ENCODE data around the gene NNT. TPM values are rescaled to one million over a fixed set of nuclear protein-coding genes. Genes with fewer than 3 reads are reported as not detected.

NNT gene
- total RNA-seq, 1 experiment from 2014 or later, result 71.6 TPM

- Histone ChIP-seq H3K4me1 (ENCODE audit: insufficient read depth, low read length, poor library complexity, severe bottlenecking) (no peaks in the 10 kb centered on the region), H3K36me3 (ENCODE audit: insufficient read depth, low read length, poor library complexity, severe bottlenecking) (no peaks in the 10 kb centered on the region), H3K27me3 (replicated peaks; ENCODE audit: insufficient read depth, low read depth, low read length, poor library complexity) (no peaks in the 10 kb centered on the region), H3K27ac (ENCODE audit: low read depth, low read length, poor library complexity, severe bottlenecking) (no peak overlapping the region), H3K9me3 (ENCODE audit: low read depth, low read length, poor library complexity, severe bottlenecking) (no peaks in the 10 kb centered on the region), H3K4me3 (ENCODE audit: low read depth, low read length, poor library complexity, severe bottlenecking) (no peak overlapping the region)
- CTCF ChIA-PET, result no interaction called here
- TF ChIP-seq EZH2 (IDR thresholded peaks at IDR 0.05; ENCODE audit: borderline replicate concordance, low read depth, low read length, poor library complexity, severe bottlenecking), result no peak
- TF ChIP-seq, protein P1, sequence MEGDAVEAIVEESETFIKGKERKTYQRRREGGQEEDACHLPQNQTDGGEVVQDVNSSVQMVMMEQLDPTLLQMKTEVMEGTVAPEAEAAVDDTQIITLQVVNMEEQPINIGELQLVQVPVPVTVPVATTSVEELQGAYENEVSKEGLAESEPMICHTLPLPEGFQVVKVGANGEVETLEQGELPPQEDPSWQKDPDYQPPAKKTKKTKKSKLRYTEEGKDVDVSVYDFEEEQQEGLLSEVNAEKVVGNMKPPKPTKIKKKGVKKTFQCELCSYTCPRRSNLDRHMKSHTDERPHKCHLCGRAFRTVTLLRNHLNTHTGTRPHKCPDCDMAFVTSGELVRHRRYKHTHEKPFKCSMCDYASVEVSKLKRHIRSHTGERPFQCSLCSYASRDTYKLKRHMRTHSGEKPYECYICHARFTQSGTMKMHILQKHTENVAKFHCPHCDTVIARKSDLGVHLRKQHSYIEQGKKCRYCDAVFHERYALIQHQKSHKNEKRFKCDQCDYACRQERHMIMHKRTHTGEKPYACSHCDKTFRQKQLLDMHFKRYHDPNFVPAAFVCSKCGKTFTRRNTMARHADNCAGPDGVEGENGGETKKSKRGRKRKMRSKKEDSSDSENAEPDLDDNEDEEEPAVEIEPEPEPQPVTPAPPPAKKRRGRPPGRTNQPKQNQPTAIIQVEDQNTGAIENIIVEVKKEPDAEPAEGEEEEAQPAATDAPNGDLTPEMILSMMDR (conservative IDR thresholded peaks at IDR 0.05; ENCODE audit: low read depth, low read length), result no peak
- intact Hi-C loops (cut with micrococcal nuclease; ENCODE audit: unreplicated experiment), result no loop called here
- BruUV-seq (replicated peaks), result no TSS peak
- no peak for DNase-seq (ENCODE audit: low spot score)
- POLR2A ChIA-PET (ENCODE audit: low non-redundant PET), result interaction anchor here (0.6 kb wide), 1 partner anchor 176 kb away, joined by 4 read pairs; no protein-coding TSS in a partner anchor
These were observed 33.7 kb upstream of the NNT start for GRCh38 chr5:43569236-43569746.

GRCh38 chr5:43570450-43571158 is 32.4 kb upstream of the NNT start:
- Histone ChIP-seq H3K4me3 (ENCODE audit: low read depth, low read length, poor library complexity, severe bottlenecking) (no peak overlapping the region), H3K27ac (ENCODE audit: low read depth, low read length, poor library complexity, severe bottlenecking) (no peak overlapping the region), H3K9me3 (ENCODE audit: low read depth, low read length, poor library complexity, severe bottlenecking) (no peaks in the 10 kb centered on the region), H3K27me3 (replicated peaks; ENCODE audit: insufficient read depth, low read depth, low read length, poor library complexity) (no peaks in the 10 kb centered on the region), H3K4me1 (ENCODE audit: insufficient read depth, low read length, poor library complexity, severe bottlenecking) (no peaks in the 10 kb centered on the region), H3K36me3 (ENCODE audit: insufficient read depth, low read length, poor library complexity, severe bottlenecking) (no peaks in the 10 kb centered on the region)
- intact Hi-C loops (cut with micrococcal nuclease; ENCODE audit: unreplicated experiment), result no loop called here
- no peak for DNase-seq (ENCODE audit: low spot score)
- ChIA-PET CTCF (no interaction called here), POLR2A (ENCODE audit: low non-redundant PET) (no interaction called here)
- no TSS peak for BruUV-seq (replicated peaks)
- no peak for TF ChIP-seq EZH2 (IDR thresholded peaks at IDR 0.05; ENCODE audit: borderline replicate concordance, low read depth, low read length, poor library complexity, severe bottlenecking)
- TF ChIP-seq, protein P1 (conservative IDR thresholded peaks at IDR 0.05; ENCODE audit: low read depth, low read length), result no peak

GRCh38 chr5:43571237-43571636 is 31.7 kb upstream of the NNT start:
- intact Hi-C loops (cut with micrococcal nuclease; ENCODE audit: unreplicated experiment), result no loop called here
- H3K27ac ChIP-seq (ENCODE audit: low read depth, low read length, poor library complexity, severe bottlenecking), result no peak overlapping the region
- no peaks in the 10 kb centered on the region for H3K27me3 ChIP-seq (replicated peaks; ENCODE audit: insufficient read depth, low read depth, low read length, poor library complexity)
- no peak overlapping the region for H3K4me3 ChIP-seq (ENCODE audit: low read depth, low read length, poor library complexity, severe bottlenecking)
- no peaks in the 10 kb centered on the region for H3K9me3 ChIP-seq (ENCODE audit: low read depth, low read length, poor library complexity, severe bottlenecking)
- no TSS peak for BruUV-seq (replicated peaks)
- ChIA-PET POLR2A (ENCODE audit: low non-redundant PET) (interaction anchor here (0.7 kb wide), 1 partner anchor 19 kb away, joined by 3 read pairs; no protein-coding TSS in a partner anchor), CTCF (no interaction called here)
- no peak for DNase-seq (ENCODE audit: low spot score)
- TF ChIP-seq, protein P1 (conservative IDR thresholded peaks at IDR 0.05; ENCODE audit: low read depth, low read length), result no peak
- TF ChIP-seq EZH2 (IDR thresholded peaks at IDR 0.05; ENCODE audit: borderline replicate concordance, low read depth, low read length, poor library complexity, severe bottlenecking), result no peak
- H3K4me1 ChIP-seq (ENCODE audit: insufficient read depth, low read length, poor library complexity, severe bottlenecking), result no peaks in the 10 kb centered on the region
- no peaks in the 10 kb centered on the region for H3K36me3 ChIP-seq (ENCODE audit: insufficient read depth, low read length, poor library complexity, severe bottlenecking)

Data from A673 (cell line).